ENCODE results near the gene IFITM10.
"Not testable (repeated sequence)": the region's sequence is repeated elsewhere in the genome, so short reads cannot be mapped to it uniquely, and the experiment has no call there.

IFITM10 gene

GRCh38 chr11:1691026-1691877 is 59.1 kb downstream of the IFITM10 start:
- H3K27ac Mint-ChIP-seq, result no peak overlapping the region
- H3K36me3 Mint-ChIP-seq, result no peaks in the 10 kb centered on the region
- H3K4me3 Mint-ChIP-seq, result no peak overlapping the region
- H3K4me1 Mint-ChIP-seq, result peaks cover 38% of the 10 kb centered on the region
- DNase-seq (ENCODE audit: low spot score in 2 of 2), result no peak
- H3K9me3 Mint-ChIP-seq, result no peaks in the 10 kb centered on the region
- ATAC-seq, result no peak

- ATAC-seq, result no peak
- Mint-ChIP-seq H3K36me3 (no peaks in the 10 kb centered on the region), H3K27ac (no peak overlapping the region), H3K9me3 (no peaks in the 10 kb centered on the region), H3K4me3 (no peak overlapping the region), H3K4me1 (peaks cover 38% of the 10 kb centered on the region)
- DNase-seq (ENCODE audit: low spot score in 2 of 2), result no peak
Measured at GRCh38 chr11:1690167-1691025, 60.0 kb downstream of the IFITM10 start.

GRCh38 chr11:1689250-1690166 is 60.9 kb downstream of the IFITM10 start:
- not testable (repeated sequence) for H3K27ac Mint-ChIP-seq, H3K36me3 Mint-ChIP-seq, H3K9me3 Mint-ChIP-seq, ATAC-seq, H3K4me3 Mint-ChIP-seq
- DNase-seq (ENCODE audit: low spot score in 2 of 2), result peak in 1 of 2 donors; percentile 41
- peaks cover 38% of the 10 kb centered on the region for H3K4me1 Mint-ChIP-seq

- H3K4me3 Mint-ChIP-seq, H3K36me3 Mint-ChIP-seq, H3K9me3 Mint-ChIP-seq, H3K27ac Mint-ChIP-seq: not testable (repeated sequence)
- ATAC-seq (peak; percentile 83), DNase-seq (ENCODE audit: low spot score in 2 of 2) (peak in 1 of 2 donors; percentile 43)
- H3K4me1 Mint-ChIP-seq, result peaks cover 31% of the 10 kb centered on the region
Measured at GRCh38 chr11:1688336-1688947, 62.0 kb downstream of the IFITM10 start.

- H3K9me3 Mint-ChIP-seq, H3K27ac Mint-ChIP-seq, H3K36me3 Mint-ChIP-seq, ATAC-seq, H3K4me3 Mint-ChIP-seq: not testable (repeated sequence)
- peak in 1 of 2 donors; percentile 43 for DNase-seq (ENCODE audit: low spot score in 2 of 2)
- peaks cover 26% of the 10 kb centered on the region for H3K4me1 Mint-ChIP-seq
Measured at GRCh38 chr11:1686220-1686619, 64.2 kb downstream of the IFITM10 start.

GRCh38 chr11:1684886-1685874 is 65.2 kb downstream of the IFITM10 start:
- peaks cover 18% of the 10 kb centered on the region for H3K4me1 Mint-ChIP-seq
- not testable (repeated sequence) for ATAC-seq, H3K4me3 Mint-ChIP-seq, H3K36me3 Mint-ChIP-seq, H3K9me3 Mint-ChIP-seq, H3K27ac Mint-ChIP-seq
- peak in 1 of 2 donors; percentile 50 for DNase-seq (ENCODE audit: low spot score in 2 of 2)

GRCh38 chr11:1683904-1684572 is 66.4 kb downstream of the IFITM10 start:
- ATAC-seq, H3K9me3 Mint-ChIP-seq, H3K36me3 Mint-ChIP-seq, H3K4me3 Mint-ChIP-seq, H3K4me1 Mint-ChIP-seq, H3K27ac Mint-ChIP-seq: not testable (repeated sequence)
- peak in 1 of 2 donors; percentile 43 for DNase-seq (ENCODE audit: low spot score in 2 of 2)

- ATAC-seq, H3K4me3 Mint-ChIP-seq, H3K36me3 Mint-ChIP-seq, H3K27ac Mint-ChIP-seq, H3K4me1 Mint-ChIP-seq, H3K9me3 Mint-ChIP-seq: not testable (repeated sequence)
- peak in 1 of 2 donors; percentile 38 for DNase-seq (ENCODE audit: low spot score in 2 of 2)
Measured at GRCh38 chr11:1683216-1683615, 67.2 kb downstream of the IFITM10 start.
